WTC11 (cell line): Measurements from ENCODE around the gene STAG2. TPM values are rescaled to one million over a fixed set of nuclear protein-coding genes. Genes with fewer than 3 reads are reported as not detected.

Experiments
- ATAC-seq: fragments of 200-7000 bp; cut with Tn5 transposase; 2 replicates; pipeline ENCODE4 v1.10.0; 2021; ENCODE audit warnings: mild to moderate bottlenecking, moderate library complexity
- Bru-seq: library from RNA; stranded (reverse); fragments of 400-500 nt; gene quantifications from one replicate; lab custom pipeline; 2021; lab: Mats Ljungman, UMichigan
- CTCF ChIA-PET: fragments of 300-600 bp; sonication (Branson Sonifier 250); formaldehyde crosslinking; loops from one replicate; lab custom pipeline; 2021; ENCODE audit warnings: antibody characterized with exemption; lab: Charles Lee
- POLR2A ChIA-PET: fragments of 350-600 bp; sonication (Branson Sonifier 250); formaldehyde crosslinking; loops from one replicate; lab custom pipeline; 2021; ENCODE audit warnings: antibody characterized with exemption; lab: Charles Lee
- DNase-seq: peaks from one replicate; pipeline ENCODE4 v3.0.0; 2021; ENCODE audit warnings: low spot score
- H3K27ac Mint-ChIP-seq: 2 replicates; pipeline ENCODE4 v1.8.0; 2021; ENCODE audit warnings: mixed read lengths
- H3K27me3 Mint-ChIP-seq: 2 replicates; pipeline ENCODE4 v1.8.0; 2021; ENCODE audit warnings: low read depth, mild to moderate bottlenecking, moderate library complexity, mixed read lengths
- H3K36me3 Mint-ChIP-seq: 2 replicates; pipeline ENCODE4 v1.8.0; 2021; ENCODE audit warnings: mixed read lengths
- H3K4me1 Mint-ChIP-seq: 2 replicates; pipeline ENCODE4 v1.8.0; 2022; ENCODE audit warnings: mixed read lengths
- H3K4me3 Mint-ChIP-seq: 2 replicates; pipeline ENCODE4 v1.8.0; 2021; ENCODE audit warnings: mild to moderate bottlenecking, moderate library complexity, mixed read lengths
- H3K9me3 Mint-ChIP-seq: 2 replicates; pipeline ENCODE4 v1.8.0; 2021; ENCODE audit warnings: mixed read lengths
- CBFB ChIP-seq: sonication (generic); formaldehyde crosslinking; IDR thresholded peaks from 2 replicates; pipeline ENCODE4 v1.8.1; 2022; ENCODE audit warnings: mild to moderate bottlenecking, low read depth, missing genetic modification reagents
- EMX1 ChIP-seq: fragments of 250-450 bp; sonication (Bioruptor Pico); IDR thresholded peaks from 2 replicates; pipeline ENCODE4 v1.8.0; 2021; ENCODE audit warnings: mild to moderate bottlenecking
- MXD4 ChIP-seq: fragments of 250-450 bp; sonication (Bioruptor Pico); IDR thresholded peaks from 2 replicates; pipeline ENCODE4 v1.8.0; 2021; ENCODE audit warnings: mild to moderate bottlenecking, moderate library complexity, borderline replicate concordance
- SOX15 ChIP-seq: fragments of 250-450 bp; sonication (Bioruptor Pico); IDR thresholded peaks from 2 replicates; pipeline ENCODE4 v1.9.0; 2021; ENCODE audit warnings: mild to moderate bottlenecking
- ZNF138 ChIP-seq: sonication (generic); formaldehyde crosslinking; conservative IDR thresholded peaks from 2 replicates; pipeline ENCODE4 v1.8.1; 2022; ENCODE audit warnings: mild to moderate bottlenecking, moderate library complexity, missing genetic modification reagents
- ZNF671 ChIP-seq: fragments of 250-450 bp; sonication (Bioruptor Pico); IDR thresholded peaks from 2 replicates; pipeline ENCODE4 v1.8.0; 2021; ENCODE audit warnings: mild to moderate bottlenecking
- long read RNA-seq, 3 experiments: library from RNA in 1 of 3; library from capped mRNA in 1 of 3; library from polyadenylated mRNA in 1 of 3; unstranded in 2 of 3; stranded (forward) in 1 of 3; transcript quantifications; one replicate each; pipeline ENCODE4 v2.0.0, GENCODE V29; 2021
- total RNA-seq: library from RNA; stranded (reverse); gene quantifications from 3 replicates; pipeline ENCODE4 v1.2.3, GENCODE V29; 2021
- TF ChIP-seq, protein P1 (sequence below): sonication (generic); formaldehyde crosslinking; IDR thresholded peaks from 2 replicates; pipeline ENCODE4 v1.8.1; 2022; ENCODE audit warnings: mild to moderate bottlenecking, moderate library complexity, missing genetic modification reagents
- TF ChIP-seq, protein P2 (sequence below): sonication (generic); formaldehyde crosslinking; IDR thresholded peaks from 2 replicates; pipeline ENCODE4 v1.8.0; 2022; ENCODE audit warnings: mild to moderate bottlenecking, missing genetic modification reagents
- TF ChIP-seq, protein P3 (sequence below): sonication (generic); formaldehyde crosslinking; IDR thresholded peaks from 2 replicates; pipeline ENCODE4 v1.8.0; 2023; ENCODE audit warnings: missing genetic modification reagents
- TF ChIP-seq, protein P4 (sequence below): sonication (generic); formaldehyde crosslinking; conservative IDR thresholded peaks from 2 replicates; pipeline ENCODE4 v1.8.1; 2023; ENCODE audit warnings: mild to moderate bottlenecking, low read depth, missing genetic modification reagents, moderate library complexity
- TF ChIP-seq, protein P5 (sequence below): sonication (generic); formaldehyde crosslinking; IDR thresholded peaks from 2 replicates; pipeline ENCODE4 v1.8.1; 2023; ENCODE audit warnings: mild to moderate bottlenecking, moderate library complexity, missing genetic modification reagents
- TF ChIP-seq, protein P6 (sequence below): sonication (generic); formaldehyde crosslinking; IDR thresholded peaks from 2 replicates; pipeline ENCODE4 v1.8.1; 2023; ENCODE audit warnings: mild to moderate bottlenecking, missing genetic modification reagents
- TF ChIP-seq, protein P7 (sequence below): sonication (generic); formaldehyde crosslinking; IDR thresholded peaks from 2 replicates; pipeline ENCODE4 v1.8.1; 2022; ENCODE audit warnings: mild to moderate bottlenecking, missing genetic modification reagents, moderate library complexity, borderline replicate concordance

The STAG2 gene
- 68.2 to 70.5 TPM (median 69.0 TPM) in 3 replicates for total RNA-seq
- percentile 84 among the genes with signal in this experiment for Bru-seq, nascent RNA
- long read RNA-seq, experiment 1, full-length matches to known transcripts, result 46 of 340 reads
- long read RNA-seq, experiment 1, partial matches to known transcripts, result 93 of 340 reads
- long read RNA-seq, experiment 1, other reads (novel, unspliced or antisense), result 201 of 340 reads
- long read RNA-seq, experiment 2, full-length matches to known transcripts, result 5 of 97 reads
- long read RNA-seq, experiment 2, partial matches to known transcripts, result 31 of 97 reads
- long read RNA-seq, experiment 2, other reads (novel, unspliced or antisense), result 61 of 97 reads
- long read RNA-seq, experiment 3, full-length matches to known transcripts, result 1 of 12 reads
- long read RNA-seq, experiment 3, partial matches to known transcripts, result 8 of 12 reads
- long read RNA-seq, experiment 3, other reads (novel, unspliced or antisense), result 3 of 12 reads

DNA sequence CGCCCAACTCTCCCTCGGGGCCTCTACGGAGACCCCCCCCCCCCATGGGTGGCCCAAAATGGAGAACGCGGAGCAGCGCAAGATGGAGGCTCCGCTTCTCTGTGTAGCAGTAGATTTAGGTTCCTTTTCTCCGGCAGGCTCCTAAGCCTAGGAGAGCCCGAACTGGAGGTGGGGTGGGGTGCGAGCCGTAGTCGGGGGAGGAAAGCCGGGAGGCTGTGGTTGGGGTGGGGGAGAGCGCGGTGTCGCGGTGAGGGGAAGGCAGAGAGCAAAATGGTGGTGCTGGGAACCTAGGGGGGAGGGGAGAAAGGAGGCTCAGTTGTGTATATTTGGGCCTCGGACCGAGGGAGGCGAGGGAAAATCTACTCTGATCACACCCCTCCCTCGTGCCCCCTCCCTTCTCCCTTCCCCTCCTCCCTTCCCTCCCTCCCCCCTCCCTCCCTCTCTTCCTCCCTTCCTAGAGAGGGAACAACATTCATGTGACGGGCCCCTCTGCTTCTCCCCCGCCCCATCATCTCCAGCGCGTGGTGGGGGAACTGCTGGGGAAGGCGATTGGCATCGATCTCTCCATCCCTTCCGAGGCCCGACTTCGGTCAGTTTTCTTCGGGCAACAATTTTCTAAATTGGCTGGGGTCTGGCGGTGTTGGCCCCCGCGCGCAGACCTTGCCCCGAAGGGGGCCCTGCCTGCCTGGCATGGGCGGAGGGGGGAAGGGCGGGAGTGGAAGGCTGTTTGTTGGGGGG, at the start of gene STAG2:
STAG2 (plus strand) TSS at position 439 of the 738 bp plus-strand sequence. CDS start 60,922 bp downstream, outside the sequence.
- no peaks in the 10 kb centered on the region for H3K27me3 Mint-ChIP-seq
- H3K27ac Mint-ChIP-seq, result peak within 1 kb of the TSS; percentile 99
- ATAC-seq, result peak; percentile 43
- TF ChIP-seq ZNF138 (CRISPR knock-in tag) (no peak), SOX15 (no peak), ZNF671 (CRISPR knock-in tag) (no peak)
- TF ChIP-seq, protein P1, sequence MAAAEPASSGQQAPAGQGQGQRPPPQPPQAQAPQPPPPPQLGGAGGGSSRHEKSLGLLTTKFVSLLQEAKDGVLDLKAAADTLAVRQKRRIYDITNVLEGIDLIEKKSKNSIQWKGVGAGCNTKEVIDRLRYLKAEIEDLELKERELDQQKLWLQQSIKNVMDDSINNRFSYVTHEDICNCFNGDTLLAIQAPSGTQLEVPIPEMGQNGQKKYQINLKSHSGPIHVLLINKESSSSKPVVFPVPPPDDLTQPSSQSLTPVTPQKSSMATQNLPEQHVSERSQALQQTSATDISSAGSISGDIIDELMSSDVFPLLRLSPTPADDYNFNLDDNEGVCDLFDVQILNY, result 0 out of 2 replicates have a peak, but pooled peaks have one; percentile 69
- TF ChIP-seq, protein P2, sequence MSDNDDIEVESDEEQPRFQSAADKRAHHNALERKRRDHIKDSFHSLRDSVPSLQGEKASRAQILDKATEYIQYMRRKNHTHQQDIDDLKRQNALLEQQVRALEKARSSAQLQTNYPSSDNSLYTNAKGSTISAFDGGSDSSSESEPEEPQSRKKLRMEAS (CRISPR knock-in tag), result peak; percentile 40; the same call in 1 of the 2 replicates
- TF ChIP-seq, protein P3, sequence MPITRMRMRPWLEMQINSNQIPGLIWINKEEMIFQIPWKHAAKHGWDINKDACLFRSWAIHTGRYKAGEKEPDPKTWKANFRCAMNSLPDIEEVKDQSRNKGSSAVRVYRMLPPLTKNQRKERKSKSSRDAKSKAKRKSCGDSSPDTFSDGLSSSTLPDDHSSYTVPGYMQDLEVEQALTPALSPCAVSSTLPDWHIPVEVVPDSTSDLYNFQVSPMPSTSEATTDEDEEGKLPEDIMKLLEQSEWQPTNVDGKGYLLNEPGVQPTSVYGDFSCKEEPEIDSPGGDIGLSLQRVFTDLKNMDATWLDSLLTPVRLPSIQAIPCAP (CRISPR knock-in tag), result no peak
- TF ChIP-seq, protein P4, sequence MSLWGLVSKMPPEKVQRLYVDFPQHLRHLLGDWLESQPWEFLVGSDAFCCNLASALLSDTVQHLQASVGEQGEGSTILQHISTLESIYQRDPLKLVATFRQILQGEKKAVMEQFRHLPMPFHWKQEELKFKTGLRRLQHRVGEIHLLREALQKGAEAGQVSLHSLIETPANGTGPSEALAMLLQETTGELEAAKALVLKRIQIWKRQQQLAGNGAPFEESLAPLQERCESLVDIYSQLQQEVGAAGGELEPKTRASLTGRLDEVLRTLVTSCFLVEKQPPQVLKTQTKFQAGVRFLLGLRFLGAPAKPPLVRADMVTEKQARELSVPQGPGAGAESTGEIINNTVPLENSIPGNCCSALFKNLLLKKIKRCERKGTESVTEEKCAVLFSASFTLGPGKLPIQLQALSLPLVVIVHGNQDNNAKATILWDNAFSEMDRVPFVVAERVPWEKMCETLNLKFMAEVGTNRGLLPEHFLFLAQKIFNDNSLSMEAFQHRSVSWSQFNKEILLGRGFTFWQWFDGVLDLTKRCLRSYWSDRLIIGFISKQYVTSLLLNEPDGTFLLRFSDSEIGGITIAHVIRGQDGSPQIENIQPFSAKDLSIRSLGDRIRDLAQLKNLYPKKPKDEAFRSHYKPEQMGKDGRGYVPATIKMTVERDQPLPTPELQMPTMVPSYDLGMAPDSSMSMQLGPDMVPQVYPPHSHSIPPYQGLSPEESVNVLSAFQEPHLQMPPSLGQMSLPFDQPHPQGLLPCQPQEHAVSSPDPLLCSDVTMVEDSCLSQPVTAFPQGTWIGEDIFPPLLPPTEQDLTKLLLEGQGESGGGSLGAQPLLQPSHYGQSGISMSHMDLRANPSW (CRISPR knock-in tag), result no peak
- ChIA-PET CTCF (no interaction called here), POLR2A (interaction anchor here (0.6 kb wide), 3 partner anchors 102 to 1665 kb away, joined by 3 to 6 read pairs (median 5); partner anchors contain the start of gene XIAP)
- no peaks in the 10 kb centered on the region for H3K9me3 Mint-ChIP-seq
- peaks cover 5% of the 10 kb centered on the region; the same call in 1 of the 2 replicates for H3K36me3 Mint-ChIP-seq
- H3K4me3 Mint-ChIP-seq, result peak within 1 kb of the TSS; percentile 97
- peak; percentile 65 for DNase-seq
- peaks cover 20% of the 10 kb centered on the region for H3K4me1 Mint-ChIP-seq

DNA sequence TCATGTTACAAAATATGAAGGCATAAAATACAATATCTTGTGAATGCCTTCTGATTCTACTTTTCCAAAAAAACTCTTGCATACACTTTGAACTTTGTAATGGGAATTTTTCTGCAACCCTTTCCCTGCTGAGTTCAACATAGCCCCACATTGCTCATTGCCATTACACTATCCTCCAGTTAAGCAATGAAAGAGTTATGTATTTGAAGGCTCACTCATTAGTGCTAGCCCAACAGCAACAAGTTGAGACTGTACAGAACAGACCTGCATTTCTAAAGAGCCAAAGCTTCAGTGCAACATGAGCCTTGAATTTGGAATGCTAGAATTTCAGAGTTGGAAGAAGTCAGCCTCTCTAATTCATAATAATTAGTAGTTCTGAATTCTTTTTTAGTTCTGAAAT, 44.4 kb upstream of the STAG2 start:
- ChIA-PET POLR2A (no interaction called here), CTCF (no interaction called here)
- H3K27ac Mint-ChIP-seq, result no peak overlapping the region
- no peak overlapping the region for H3K4me3 Mint-ChIP-seq
- TF ChIP-seq, protein P5, sequence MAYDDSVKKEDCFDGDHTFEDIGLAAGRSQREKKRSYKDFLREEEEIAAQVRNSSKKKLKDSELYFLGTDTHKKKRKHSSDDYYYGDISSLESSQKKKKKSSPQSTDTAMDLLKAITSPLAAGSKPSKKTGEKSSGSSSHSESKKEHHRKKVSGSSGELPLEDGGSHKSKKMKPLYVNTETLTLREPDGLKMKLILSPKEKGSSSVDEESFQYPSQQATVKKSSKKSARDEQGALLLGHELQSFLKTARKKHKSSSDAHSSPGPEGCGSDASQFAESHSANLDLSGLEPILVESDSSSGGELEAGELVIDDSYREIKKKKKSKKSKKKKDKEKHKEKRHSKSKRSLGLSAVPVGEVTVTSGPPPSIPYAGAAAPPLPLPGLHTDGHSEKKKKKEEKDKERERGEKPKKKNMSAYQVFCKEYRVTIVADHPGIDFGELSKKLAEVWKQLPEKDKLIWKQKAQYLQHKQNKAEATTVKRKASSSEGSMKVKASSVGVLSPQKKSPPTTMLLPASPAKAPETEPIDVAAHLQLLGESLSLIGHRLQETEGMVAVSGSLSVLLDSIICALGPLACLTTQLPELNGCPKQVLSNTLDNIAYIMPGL (CRISPR knock-in tag), result no peak
- TF ChIP-seq EMX1 (CRISPR knock-in tag), result no peak
- TF ChIP-seq, all 79 proteins: peak for 0
- Mint-ChIP-seq H3K27me3 (no peaks in the 10 kb centered on the region), H3K4me1 (no peaks in the 10 kb centered on the region), H3K9me3 (no peaks in the 10 kb centered on the region), H3K36me3 (no peaks in the 10 kb centered on the region)
- ATAC-seq (no peak), DNase-seq (no peak)

DNA sequence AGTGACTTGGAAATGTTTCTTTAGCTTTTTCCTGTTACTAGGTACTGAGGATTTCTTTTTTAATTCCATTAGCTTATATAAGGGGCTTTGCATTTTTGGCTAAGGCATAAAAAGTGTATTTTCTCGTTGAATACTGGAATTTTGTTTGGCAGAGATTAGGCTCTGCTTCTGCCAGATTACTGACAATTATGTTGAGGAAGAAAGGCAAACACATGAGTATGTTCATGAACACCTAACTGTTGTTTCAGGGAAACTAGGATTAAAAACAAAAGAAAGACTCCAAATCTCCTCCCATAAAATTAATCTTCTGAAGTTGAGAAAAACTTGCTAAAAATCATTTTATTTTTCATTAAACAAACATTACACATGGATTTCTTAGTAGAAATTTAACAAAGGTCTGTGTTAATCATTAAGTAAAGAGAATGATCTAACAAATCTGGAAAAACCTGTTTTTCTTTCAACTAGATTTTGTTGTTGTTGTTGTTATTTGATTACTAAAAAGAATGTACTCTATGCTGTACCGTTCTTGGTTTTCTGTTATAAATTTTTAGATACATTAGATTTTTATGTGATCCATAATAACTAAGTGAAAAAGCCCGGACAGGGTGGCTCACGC, 43.3 kb upstream of the STAG2 start:
- ATAC-seq, result no peak
- ChIA-PET POLR2A (no interaction called here), CTCF (no interaction called here)
- peaks cover 7% of the 10 kb centered on the region for H3K4me1 Mint-ChIP-seq
- no peak overlapping the region for H3K4me3 Mint-ChIP-seq
- no peak overlapping the region for H3K27ac Mint-ChIP-seq
- TF ChIP-seq, protein P6, sequence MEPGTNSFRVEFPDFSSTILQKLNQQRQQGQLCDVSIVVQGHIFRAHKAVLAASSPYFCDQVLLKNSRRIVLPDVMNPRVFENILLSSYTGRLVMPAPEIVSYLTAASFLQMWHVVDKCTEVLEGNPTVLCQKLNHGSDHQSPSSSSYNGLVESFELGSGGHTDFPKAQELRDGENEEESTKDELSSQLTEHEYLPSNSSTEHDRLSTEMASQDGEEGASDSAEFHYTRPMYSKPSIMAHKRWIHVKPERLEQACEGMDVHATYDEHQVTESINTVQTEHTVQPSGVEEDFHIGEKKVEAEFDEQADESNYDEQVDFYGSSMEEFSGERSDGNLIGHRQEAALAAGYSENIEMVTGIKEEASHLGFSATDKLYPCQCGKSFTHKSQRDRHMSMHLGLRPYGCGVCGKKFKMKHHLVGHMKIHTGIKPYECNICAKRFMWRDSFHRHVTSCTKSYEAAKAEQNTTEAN (CRISPR knock-in tag), result no peak
- TF ChIP-seq CBFB (CRISPR knock-in tag) (no peak), ZNF671 (CRISPR knock-in tag) (no peak), MXD4 (CRISPR knock-in tag) (no peak)
- TF ChIP-seq, protein P7, sequence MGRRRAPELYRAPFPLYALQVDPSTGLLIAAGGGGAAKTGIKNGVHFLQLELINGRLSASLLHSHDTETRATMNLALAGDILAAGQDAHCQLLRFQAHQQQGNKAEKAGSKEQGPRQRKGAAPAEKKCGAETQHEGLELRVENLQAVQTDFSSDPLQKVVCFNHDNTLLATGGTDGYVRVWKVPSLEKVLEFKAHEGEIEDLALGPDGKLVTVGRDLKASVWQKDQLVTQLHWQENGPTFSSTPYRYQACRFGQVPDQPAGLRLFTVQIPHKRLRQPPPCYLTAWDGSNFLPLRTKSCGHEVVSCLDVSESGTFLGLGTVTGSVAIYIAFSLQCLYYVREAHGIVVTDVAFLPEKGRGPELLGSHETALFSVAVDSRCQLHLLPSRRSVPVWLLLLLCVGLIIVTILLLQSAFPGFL (CRISPR knock-in tag), result no peak
- H3K27me3 Mint-ChIP-seq, result no peaks in the 10 kb centered on the region
- no peaks in the 10 kb centered on the region for H3K9me3 Mint-ChIP-seq
- H3K36me3 Mint-ChIP-seq, result no peaks in the 10 kb centered on the region
- no peak for DNase-seq
